Activated B cell treated with CpG ODN at 0.5 μM for 24 hours (primary cell): Measurements from ENCODE around the gene PARP9. TPM values are rescaled to one million over a fixed set of nuclear protein-coding genes. Genes with fewer than 3 reads are reported as not detected.
A peak's percentile ranks its signal among the peaks of the same experiment; 100 is the strongest.

Experiments used
- ATAC-seq: fragments of 200-7000 bp; cut with Tn5 transposase; one replicate; pipeline ENCODE4 v1.10.0; 2021; ENCODE audit warnings: low read depth, mild to moderate bottlenecking, moderate library complexity
- CTCF ChIA-PET: fragments of 350-600 bp; sonication (Branson Sonifier 250); formaldehyde crosslinking; loops from one replicate; lab custom pipeline; 2021; ENCODE audit warnings: antibody characterized with exemption; lab: Charles Lee
- POLR2A ChIA-PET: fragments of 350-600 bp; sonication (Branson Sonifier 250); formaldehyde crosslinking; loops from one replicate; lab custom pipeline; 2021; ENCODE audit warnings: antibody characterized with exemption; lab: Charles Lee
- DNase-seq: peaks from one replicate; pipeline ENCODE4 v3.0.0; 2022
- H3K27ac Mint-ChIP-seq: one replicate; pipeline ENCODE4 v1.8.0; 2020; ENCODE audit warnings: mixed read lengths
- H3K27me3 Mint-ChIP-seq: one replicate; pipeline ENCODE4 v1.8.0; 2021; ENCODE audit warnings: mixed read lengths
- H3K36me3 Mint-ChIP-seq: one replicate; pipeline ENCODE4 v1.8.0; 2021; ENCODE audit warnings: low read depth, mixed read lengths
- H3K4me1 Mint-ChIP-seq: one replicate; pipeline ENCODE4 v1.8.0; 2021; ENCODE audit warnings: mixed read lengths
- H3K4me3 Mint-ChIP-seq: one replicate; pipeline ENCODE4 v1.8.0; 2020; ENCODE audit warnings: mild to moderate bottlenecking, mixed read lengths
- H3K9me3 Mint-ChIP-seq: one replicate; pipeline ENCODE4 v1.8.0; 2020; ENCODE audit warnings: mixed read lengths
- intact Hi-C: fragments of 100-400 bp; cut with micrococcal nuclease; formaldehyde crosslinking; loops from one replicate; pipeline ENCODE4 v1.15.1; 2024
- total RNA-seq: library from RNA; stranded (reverse); gene quantifications from 2 replicates; pipeline ENCODE4 v1.2.3, GENCODE V29; 2022
- TF ChIP-seq, protein P1 (sequence below): fragments of 200-600 bp; IDR thresholded peaks from one replicate; pipeline ENCODE4 v1.8.0; 2022; ENCODE audit warnings: antibody characterized with exemption, mild to moderate bottlenecking

Gene PARP9
- total RNA-seq, 1 donor from 2014 or later, result 50.8 TPM

DNA sequence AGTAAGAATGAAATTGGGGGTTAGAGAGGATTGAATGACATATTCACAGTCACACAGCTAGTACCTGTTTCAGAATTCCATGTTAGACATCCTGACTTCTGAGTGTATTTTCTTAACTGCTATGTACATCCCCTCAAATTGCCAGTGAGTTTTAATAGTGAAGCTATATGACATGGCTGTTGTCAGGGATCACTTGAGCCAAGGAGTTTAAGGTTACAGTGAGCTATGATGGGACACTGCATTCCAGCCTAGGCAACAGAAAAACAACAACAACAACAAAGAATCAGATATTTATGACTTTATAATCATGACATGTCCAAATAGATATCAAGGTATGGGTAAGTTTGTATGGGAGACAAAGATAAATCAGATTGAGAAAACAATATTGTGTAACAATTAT, 29.9 kb upstream of the PARP9 start:
- Mint-ChIP-seq H3K9me3 (no peaks in the 10 kb centered on the region), H3K4me1 (peaks cover 74% of the 10 kb centered on the region), H3K27me3 (no peaks in the 10 kb centered on the region), H3K36me3 (peaks cover 47% of the 10 kb centered on the region), H3K4me3 (no peak overlapping the region), H3K27ac (peak overlapping the region; percentile 24)
- TF ChIP-seq, protein P1, sequence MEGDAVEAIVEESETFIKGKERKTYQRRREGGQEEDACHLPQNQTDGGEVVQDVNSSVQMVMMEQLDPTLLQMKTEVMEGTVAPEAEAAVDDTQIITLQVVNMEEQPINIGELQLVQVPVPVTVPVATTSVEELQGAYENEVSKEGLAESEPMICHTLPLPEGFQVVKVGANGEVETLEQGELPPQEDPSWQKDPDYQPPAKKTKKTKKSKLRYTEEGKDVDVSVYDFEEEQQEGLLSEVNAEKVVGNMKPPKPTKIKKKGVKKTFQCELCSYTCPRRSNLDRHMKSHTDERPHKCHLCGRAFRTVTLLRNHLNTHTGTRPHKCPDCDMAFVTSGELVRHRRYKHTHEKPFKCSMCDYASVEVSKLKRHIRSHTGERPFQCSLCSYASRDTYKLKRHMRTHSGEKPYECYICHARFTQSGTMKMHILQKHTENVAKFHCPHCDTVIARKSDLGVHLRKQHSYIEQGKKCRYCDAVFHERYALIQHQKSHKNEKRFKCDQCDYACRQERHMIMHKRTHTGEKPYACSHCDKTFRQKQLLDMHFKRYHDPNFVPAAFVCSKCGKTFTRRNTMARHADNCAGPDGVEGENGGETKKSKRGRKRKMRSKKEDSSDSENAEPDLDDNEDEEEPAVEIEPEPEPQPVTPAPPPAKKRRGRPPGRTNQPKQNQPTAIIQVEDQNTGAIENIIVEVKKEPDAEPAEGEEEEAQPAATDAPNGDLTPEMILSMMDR, result no peak
- ChIA-PET POLR2A (interaction anchor here (1.0 to 3.6 kb wide), 5 partner anchors 10 to 27 kb away, joined by 3 to 11 read pairs (median 4); no protein-coding TSS in a partner anchor), CTCF (no interaction called here)
- intact Hi-C loops, result no loop called here
- ATAC-seq (no peak), DNase-seq (no peak)

DNA sequence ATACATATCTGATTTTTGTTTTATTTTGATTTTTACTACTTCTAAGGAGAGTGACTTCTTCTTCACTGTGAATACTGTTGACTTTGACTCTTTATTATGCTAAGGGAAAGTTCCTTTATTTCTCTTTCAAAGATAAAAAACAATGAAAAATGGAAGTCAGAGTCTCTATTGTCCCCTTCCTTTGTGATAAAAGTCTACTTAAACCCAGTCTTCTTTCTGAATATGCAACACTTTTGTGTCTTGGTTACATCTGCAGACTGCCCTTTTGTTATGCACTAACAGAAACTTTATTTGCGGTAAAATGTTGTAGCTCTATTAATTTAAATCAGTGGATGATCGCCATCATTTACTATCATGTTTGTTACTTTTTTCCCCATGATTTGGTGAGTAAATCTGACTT, 26.5 kb upstream of the PARP9 start:
- H3K27ac Mint-ChIP-seq, result peak overlapping the region; percentile 81

DNA sequence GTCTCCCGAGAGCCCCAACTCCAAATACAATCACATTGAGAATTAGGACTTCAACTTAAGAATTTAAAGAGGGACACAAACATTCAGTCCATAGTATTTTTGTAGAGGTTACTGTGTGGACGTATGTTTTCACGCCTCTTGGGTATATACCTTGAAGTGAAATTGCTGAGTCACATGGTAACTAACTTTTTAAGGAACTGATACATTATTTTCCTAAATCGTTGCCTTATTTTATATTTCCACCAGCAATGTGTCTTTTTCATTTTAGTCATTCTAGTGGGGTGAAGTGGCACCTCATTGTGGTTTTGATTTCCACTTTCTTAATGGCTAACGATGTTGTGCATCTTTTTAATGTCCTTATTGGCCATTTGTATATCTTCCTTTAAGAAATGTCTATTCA, 25.2 kb upstream of the PARP9 start:
- peaks cover 80% of the 10 kb centered on the region for H3K4me1 Mint-ChIP-seq
- H3K36me3 Mint-ChIP-seq, result peaks cover 43% of the 10 kb centered on the region
- peak overlapping the region; percentile 28 for H3K4me3 Mint-ChIP-seq
- POLR2A ChIA-PET, result interaction anchor here (1.4 kb wide), 1 partner anchor 13 kb away, joined by 3 read pairs; no protein-coding TSS in a partner anchor
- H3K9me3 Mint-ChIP-seq, result peaks cover 5% of the 10 kb centered on the region
- peak overlapping the region; percentile 81 for H3K27ac Mint-ChIP-seq
- TF ChIP-seq, protein P1, result no peak
- intact Hi-C loops, result loop anchor here (1.0 kb wide), 3 partner anchors 9 to 21 kb away; no protein-coding TSS in a partner anchor
- no peak for DNase-seq
- peak; percentile 56 for ATAC-seq
- H3K27me3 Mint-ChIP-seq, result no peaks in the 10 kb centered on the region
- CTCF ChIA-PET, result no interaction called here

More for the DNA sequence above, 26.5 kb upstream of the PARP9 start:
- CTCF ChIA-PET, result interaction anchor here (1.1 kb wide), 1 partner anchor 12 kb away, joined by 4 read pairs; no protein-coding TSS in a partner anchor
- Mint-ChIP-seq H3K9me3 (peaks cover under 1% of the 10 kb centered on the region), H3K4me1 (peaks cover 83% of the 10 kb centered on the region), H3K36me3 (peaks cover 39% of the 10 kb centered on the region), H3K27me3 (no peaks in the 10 kb centered on the region), H3K4me3 (no peak overlapping the region)
- DNase-seq (no peak), ATAC-seq (no peak)
- TF ChIP-seq, protein P1, result no peak
- POLR2A ChIA-PET, result interaction anchor here (0.8 to 1.4 kb wide), 4 partner anchors 12 to 89 kb away, joined by 3 read pairs; no protein-coding TSS in a partner anchor
- intact Hi-C loops, result no loop called here

DNA sequence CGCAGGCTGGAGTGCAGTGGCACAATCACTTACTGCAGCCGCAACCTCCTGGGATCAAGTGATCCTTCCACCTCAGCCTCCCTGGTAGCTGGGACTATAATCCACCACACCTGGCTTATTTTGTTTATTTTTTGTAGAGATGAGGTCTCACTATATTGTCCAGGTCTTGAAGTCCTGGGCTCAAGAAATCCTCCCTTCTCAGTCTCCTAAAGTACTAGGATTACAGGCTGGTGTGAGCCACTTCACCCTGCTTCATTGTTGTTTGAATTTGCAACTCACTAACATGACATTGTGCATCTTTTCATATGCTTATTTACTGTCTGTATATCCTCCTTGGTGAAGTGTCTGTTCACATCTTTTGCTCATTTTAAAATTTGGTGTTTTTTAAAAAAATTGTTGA, 23.5 kb upstream of the PARP9 start:
- Mint-ChIP-seq H3K9me3 (peaks cover 10% of the 10 kb centered on the region), H3K36me3 (peaks cover 49% of the 10 kb centered on the region), H3K27ac (no peak overlapping the region), H3K4me3 (no peak overlapping the region), H3K27me3 (no peaks in the 10 kb centered on the region), H3K4me1 (peaks cover 77% of the 10 kb centered on the region)
- POLR2A ChIA-PET, result interaction anchor here (0.8 to 2.5 kb wide), 5 partner anchors 10 to 33 kb away, joined by 3 to 20 read pairs (median 3); partner anchors contain the start of genes DTX3L, PARP15 and PARP9
- TF ChIP-seq, protein P1, result no peak
- CTCF ChIA-PET, result no interaction called here
- DNase-seq (no peak), ATAC-seq (no peak)
- intact Hi-C loops, result no loop called here

DNA sequence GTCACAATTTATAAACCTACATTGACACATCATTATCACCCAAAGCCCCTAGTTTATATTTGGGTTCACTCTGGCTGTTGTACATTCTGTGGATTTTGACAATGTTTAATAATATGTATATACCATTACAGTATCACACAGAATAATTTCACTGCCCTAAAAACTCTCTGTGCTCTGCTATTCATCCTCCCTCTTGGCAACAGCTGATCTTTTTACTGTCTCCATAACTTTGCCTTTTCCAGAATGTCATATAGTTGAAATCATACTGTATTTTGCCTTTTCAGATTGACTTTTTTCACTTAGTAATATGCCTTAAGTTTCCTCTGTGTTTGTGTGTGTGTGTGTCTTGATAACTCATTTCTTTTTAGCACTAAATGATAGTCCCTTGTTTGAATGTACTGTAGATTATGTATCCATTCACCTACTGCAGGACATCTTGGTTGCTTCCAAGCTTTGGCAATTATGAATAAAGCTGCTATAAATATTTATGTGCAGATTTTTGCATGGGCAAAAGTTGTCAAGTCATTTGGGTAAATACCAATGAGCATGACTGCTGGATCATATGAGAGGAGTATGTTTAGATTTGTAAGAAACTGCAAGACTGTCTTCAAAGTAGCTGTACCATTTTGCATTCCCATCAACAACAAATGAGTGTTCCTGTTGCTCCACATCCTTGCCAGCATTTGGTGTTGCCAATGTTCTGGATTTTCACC, 22.8 kb upstream of the PARP9 start:
- ChIA-PET CTCF (no interaction called here), POLR2A (interaction anchor here (0.8 to 2.5 kb wide), 5 partner anchors 10 to 34 kb away, joined by 3 to 20 read pairs (median 3); partner anchors contain the start of genes DTX3L, PARP15 and PARP9)
- H3K27me3 Mint-ChIP-seq, result no peaks in the 10 kb centered on the region
- no peak overlapping the region for H3K4me3 Mint-ChIP-seq
- H3K4me1 Mint-ChIP-seq, result peaks cover 78% of the 10 kb centered on the region
- intact Hi-C loops, result no loop called here
- no peak for DNase-seq
- TF ChIP-seq, protein P1, result no peak
- ATAC-seq, result no peak
- H3K9me3 Mint-ChIP-seq, result peaks cover 13% of the 10 kb centered on the region
- H3K36me3 Mint-ChIP-seq, result peaks cover 51% of the 10 kb centered on the region
- peak overlapping the region; percentile 65 for H3K27ac Mint-ChIP-seq
